HEK293 (cell line): ENCODE results near the gene MMUT.

Source experiments
- GLIS1 ChIP-seq: fragments of 450-650 bp; formaldehyde crosslinking; IDR thresholded peaks from 2 replicates; pipeline ENCODE4 v1.5.1; 2016; ENCODE audit warnings: missing biosample characterization, missing genetic modification characterization
- HOXC10 ChIP-seq: sonication (generic); formaldehyde crosslinking; IDR thresholded peaks from 2 replicates; pipeline ENCODE4 v1.8.1; 2023; ENCODE audit warnings: mild to moderate bottlenecking, missing genetic modification reagents
- KLF16 ChIP-seq: fragments of 450-650 bp; formaldehyde crosslinking; IDR thresholded peaks from 2 replicates; pipeline ENCODE4 v1.5.1; 2017; ENCODE audit warnings: missing biosample characterization, missing genetic modification characterization
- KLF9 ChIP-seq: fragments of 450-650 bp; formaldehyde crosslinking; IDR thresholded peaks from 2 replicates; pipeline ENCODE4 v1.5.1; 2016; ENCODE audit warnings: missing biosample characterization, missing genetic modification characterization, low read depth
- SP3 ChIP-seq: fragments of 450-650 bp; formaldehyde crosslinking; IDR thresholded peaks from 2 replicates; pipeline ENCODE4 v1.5.1; 2016; ENCODE audit warnings: missing biosample characterization, missing genetic modification characterization
- ZBTB21 ChIP-seq: fragments of 450-650 bp; formaldehyde crosslinking; IDR thresholded peaks from 2 replicates; pipeline ENCODE4 v1.5.1; 2017; ENCODE audit warnings: missing biosample characterization, missing genetic modification characterization
- ZBTB8A ChIP-seq: fragments of 450-650 bp; formaldehyde crosslinking; IDR thresholded peaks from 2 replicates; pipeline ENCODE4 v1.5.1; 2016; ENCODE audit warnings: missing biosample characterization, missing genetic modification characterization
- ZEB2 ChIP-seq: fragments of 450-650 bp; formaldehyde crosslinking; IDR thresholded peaks from 2 replicates; pipeline ENCODE4 v1.5.1; 2016; ENCODE audit warnings: missing biosample characterization, missing genetic modification characterization
- ZNF2 ChIP-seq: fragments of 450-650 bp; formaldehyde crosslinking; IDR thresholded peaks from 2 replicates; pipeline ENCODE4 v1.5.1; 2016; ENCODE audit warnings: missing biosample characterization, missing genetic modification characterization
- ZNF350 ChIP-seq: fragments of 450-650 bp; formaldehyde crosslinking; IDR thresholded peaks from 2 replicates; pipeline ENCODE4 v1.5.0; 2017; ENCODE audit warnings: missing biosample characterization, mild to moderate bottlenecking, missing genetic modification characterization
- ZNF366 ChIP-seq: fragments of 450-650 bp; formaldehyde crosslinking; conservative IDR thresholded peaks from 2 replicates; pipeline ENCODE4 v1.5.1; 2016; ENCODE audit warnings: missing biosample characterization, missing genetic modification characterization
- ZNF561 ChIP-seq: fragments of 450-650 bp; IDR thresholded peaks from 2 replicates; pipeline ENCODE4 v1.5.1; 2018; ENCODE audit warnings: missing biosample characterization, missing genetic modification characterization, borderline replicate concordance
- ZNF600 ChIP-seq: fragments of 450-650 bp; formaldehyde crosslinking; IDR thresholded peaks from 2 replicates; pipeline ENCODE4 v1.5.1; 2016; ENCODE audit warnings: missing biosample characterization, missing genetic modification characterization
- ZNF837 ChIP-seq: fragments of 450-650 bp; formaldehyde crosslinking; IDR thresholded peaks from 2 replicates; pipeline ENCODE4 v1.5.1; 2016; ENCODE audit warnings: missing biosample characterization, missing genetic modification characterization
- ZSCAN16 ChIP-seq: fragments of 450-650 bp; formaldehyde crosslinking; IDR thresholded peaks from 2 replicates; pipeline ENCODE4 v1.5.1; 2016; ENCODE audit warnings: missing biosample characterization, missing genetic modification characterization
- TF ChIP-seq, protein P1 (sequence below): fragments of 450-650 bp; formaldehyde crosslinking; IDR thresholded peaks from 2 replicates; pipeline ENCODE4 v1.5.1; 2016; ENCODE audit warnings: missing biosample characterization, missing genetic modification characterization, low read depth
- TF ChIP-seq, protein P2 (sequence below): fragments of 450-650 bp; formaldehyde crosslinking; IDR thresholded peaks from 2 replicates; pipeline ENCODE4 v1.5.1; 2016; ENCODE audit warnings: missing biosample characterization, missing genetic modification characterization
- TF ChIP-seq, protein P3 (sequence below): fragments of 450-650 bp; formaldehyde crosslinking; IDR thresholded peaks from 2 replicates; pipeline ENCODE4 v1.5.1; 2016; ENCODE audit warnings: missing biosample characterization, missing genetic modification characterization
- TF ChIP-seq, protein P4 (sequence below): fragments of 450-650 bp; formaldehyde crosslinking; IDR thresholded peaks from 2 replicates; pipeline ENCODE4 v1.5.1; 2016; ENCODE audit warnings: missing biosample characterization, missing genetic modification characterization
- TF ChIP-seq, protein P5 (sequence below): fragments of 450-650 bp; formaldehyde crosslinking; IDR thresholded peaks from 2 replicates; pipeline ENCODE4 v1.5.1; 2016; ENCODE audit warnings: missing biosample characterization, missing genetic modification characterization
- TF ChIP-seq, protein P6 (sequence below): fragments of 450-650 bp; formaldehyde crosslinking; optimal IDR thresholded peaks from 2 replicates; pipeline ENCODE3; 2016; ENCODE audit warnings: missing biosample characterization, mild to moderate bottlenecking, missing genetic modification characterization
- TF ChIP-seq, protein P7 (sequence below): fragments of 450-650 bp; formaldehyde crosslinking; conservative IDR thresholded peaks from 2 replicates; pipeline ENCODE4 v1.5.1; 2016; ENCODE audit warnings: low read depth, missing biosample characterization, missing genetic modification characterization

The MMUT gene

DNA sequence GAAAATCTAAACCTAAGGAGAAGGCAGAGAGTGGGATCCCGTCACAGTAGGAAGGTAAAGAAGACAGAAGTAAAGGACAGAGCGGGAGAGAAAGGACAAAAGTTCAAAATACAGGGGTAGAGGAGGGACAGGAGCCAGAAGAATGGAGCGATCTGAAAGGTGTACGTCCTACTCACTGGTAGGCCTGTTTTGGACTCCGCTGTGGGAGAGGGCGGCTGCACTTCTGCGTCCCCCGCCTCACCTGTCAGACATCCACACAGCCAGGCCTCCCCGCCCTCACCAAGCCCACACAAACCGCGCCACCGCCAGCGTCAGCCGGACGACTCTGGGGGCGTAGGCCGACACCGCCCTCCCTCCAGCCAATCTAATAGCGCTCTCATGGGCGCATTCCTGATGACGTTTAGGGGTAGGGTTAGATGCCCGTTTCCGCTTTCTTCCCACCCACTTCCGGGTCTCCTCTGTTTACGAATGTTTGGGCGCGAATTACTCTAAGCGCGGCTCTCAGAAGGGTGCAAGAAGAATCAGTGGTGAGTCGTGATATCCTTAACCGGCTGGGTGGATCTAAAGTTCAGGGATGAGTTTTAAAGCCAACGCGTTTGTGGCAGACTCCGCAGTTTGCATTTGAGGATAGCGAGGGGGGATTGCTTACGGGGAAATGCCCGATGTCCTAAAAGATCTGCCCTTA is at the start of gene MMUT, which contains the start of gene CENPQ (continued):
- TF ChIP-seq, protein P1, sequence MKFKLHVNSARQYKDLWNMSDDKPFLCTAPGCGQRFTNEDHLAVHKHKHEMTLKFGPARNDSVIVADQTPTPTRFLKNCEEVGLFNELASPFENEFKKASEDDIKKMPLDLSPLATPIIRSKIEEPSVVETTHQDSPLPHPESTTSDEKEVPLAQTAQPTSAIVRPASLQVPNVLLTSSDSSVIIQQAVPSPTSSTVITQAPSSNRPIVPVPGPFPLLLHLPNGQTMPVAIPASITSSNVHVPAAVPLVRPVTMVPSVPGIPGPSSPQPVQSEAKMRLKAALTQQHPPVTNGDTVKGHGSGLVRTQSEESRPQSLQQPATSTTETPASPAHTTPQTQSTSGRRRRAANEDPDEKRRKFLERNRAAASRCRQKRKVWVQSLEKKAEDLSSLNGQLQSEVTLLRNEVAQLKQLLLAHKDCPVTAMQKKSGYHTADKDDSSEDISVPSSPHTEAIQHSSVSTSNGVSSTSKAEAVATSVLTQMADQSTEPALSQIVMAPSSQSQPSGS, result no peak
- peak; percentile 33; the same call in 1 of the 2 replicates for TF ChIP-seq ZBTB8A (tag by site-specific recombination)
- peak; percentile 82 for TF ChIP-seq ZNF600
- TF ChIP-seq HOXC10 (CRISPR knock-in tag), result peak; percentile 69; the same call in 1 of the 2 replicates
- TF ChIP-seq, protein P2, sequence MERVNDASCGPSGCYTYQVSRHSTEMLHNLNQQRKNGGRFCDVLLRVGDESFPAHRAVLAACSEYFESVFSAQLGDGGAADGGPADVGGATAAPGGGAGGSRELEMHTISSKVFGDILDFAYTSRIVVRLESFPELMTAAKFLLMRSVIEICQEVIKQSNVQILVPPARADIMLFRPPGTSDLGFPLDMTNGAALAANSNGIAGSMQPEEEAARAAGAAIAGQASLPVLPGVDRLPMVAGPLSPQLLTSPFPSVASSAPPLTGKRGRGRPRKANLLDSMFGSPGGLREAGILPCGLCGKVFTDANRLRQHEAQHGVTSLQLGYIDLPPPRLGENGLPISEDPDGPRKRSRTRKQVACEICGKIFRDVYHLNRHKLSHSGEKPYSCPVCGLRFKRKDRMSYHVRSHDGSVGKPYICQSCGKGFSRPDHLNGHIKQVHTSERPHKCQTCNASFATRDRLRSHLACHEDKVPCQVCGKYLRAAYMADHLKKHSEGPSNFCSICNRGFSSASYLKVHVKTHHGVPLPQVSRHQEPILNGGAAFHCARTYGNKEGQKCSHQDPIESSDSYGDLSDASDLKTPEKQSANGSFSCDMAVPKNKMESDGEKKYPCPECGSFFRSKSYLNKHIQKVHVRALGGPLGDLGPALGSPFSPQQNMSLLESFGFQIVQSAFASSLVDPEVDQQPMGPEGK, result peak; percentile 94
- peak; percentile 80 for TF ChIP-seq ZBTB21 (tag by site-specific recombination)
- no peak for TF ChIP-seq ZSCAN16 (tag by site-specific recombination)
- TF ChIP-seq ZEB2 (tag by site-specific recombination), result peak; percentile 50; the same call in 1 of the 2 replicates
- TF ChIP-seq ZNF2 (tag by site-specific recombination), result peak; percentile 12; the same call in 1 of the 2 replicates
- TF ChIP-seq, protein P3, sequence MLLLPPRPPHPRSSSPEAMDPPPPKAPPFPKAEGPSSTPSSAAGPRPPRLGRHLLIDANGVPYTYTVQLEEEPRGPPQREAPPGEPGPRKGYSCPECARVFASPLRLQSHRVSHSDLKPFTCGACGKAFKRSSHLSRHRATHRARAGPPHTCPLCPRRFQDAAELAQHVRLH (tag by site-specific recombination), result peak; percentile 99
- TF ChIP-seq KLF9 (tag by site-specific recombination), result peak; percentile 95
- TF ChIP-seq, protein P4, sequence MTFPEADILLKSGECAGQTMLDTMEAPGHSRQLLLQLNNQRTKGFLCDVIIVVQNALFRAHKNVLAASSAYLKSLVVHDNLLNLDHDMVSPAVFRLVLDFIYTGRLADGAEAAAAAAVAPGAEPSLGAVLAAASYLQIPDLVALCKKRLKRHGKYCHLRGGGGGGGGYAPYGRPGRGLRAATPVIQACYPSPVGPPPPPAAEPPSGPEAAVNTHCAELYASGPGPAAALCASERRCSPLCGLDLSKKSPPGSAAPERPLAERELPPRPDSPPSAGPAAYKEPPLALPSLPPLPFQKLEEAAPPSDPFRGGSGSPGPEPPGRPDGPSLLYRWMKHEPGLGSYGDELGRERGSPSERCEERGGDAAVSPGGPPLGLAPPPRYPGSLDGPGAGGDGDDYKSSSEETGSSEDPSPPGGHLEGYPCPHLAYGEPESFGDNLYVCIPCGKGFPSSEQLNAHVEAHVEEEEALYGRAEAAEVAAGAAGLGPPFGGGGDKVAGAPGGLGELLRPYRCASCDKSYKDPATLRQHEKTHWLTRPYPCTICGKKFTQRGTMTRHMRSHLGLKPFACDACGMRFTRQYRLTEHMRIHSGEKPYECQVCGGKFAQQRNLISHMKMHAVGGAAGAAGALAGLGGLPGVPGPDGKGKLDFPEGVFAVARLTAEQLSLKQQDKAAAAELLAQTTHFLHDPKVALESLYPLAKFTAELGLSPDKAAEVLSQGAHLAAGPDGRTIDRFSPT, result peak; percentile 88
- TF ChIP-seq SP3 (tag by site-specific recombination), result peak; percentile 97
- TF ChIP-seq, protein P5, sequence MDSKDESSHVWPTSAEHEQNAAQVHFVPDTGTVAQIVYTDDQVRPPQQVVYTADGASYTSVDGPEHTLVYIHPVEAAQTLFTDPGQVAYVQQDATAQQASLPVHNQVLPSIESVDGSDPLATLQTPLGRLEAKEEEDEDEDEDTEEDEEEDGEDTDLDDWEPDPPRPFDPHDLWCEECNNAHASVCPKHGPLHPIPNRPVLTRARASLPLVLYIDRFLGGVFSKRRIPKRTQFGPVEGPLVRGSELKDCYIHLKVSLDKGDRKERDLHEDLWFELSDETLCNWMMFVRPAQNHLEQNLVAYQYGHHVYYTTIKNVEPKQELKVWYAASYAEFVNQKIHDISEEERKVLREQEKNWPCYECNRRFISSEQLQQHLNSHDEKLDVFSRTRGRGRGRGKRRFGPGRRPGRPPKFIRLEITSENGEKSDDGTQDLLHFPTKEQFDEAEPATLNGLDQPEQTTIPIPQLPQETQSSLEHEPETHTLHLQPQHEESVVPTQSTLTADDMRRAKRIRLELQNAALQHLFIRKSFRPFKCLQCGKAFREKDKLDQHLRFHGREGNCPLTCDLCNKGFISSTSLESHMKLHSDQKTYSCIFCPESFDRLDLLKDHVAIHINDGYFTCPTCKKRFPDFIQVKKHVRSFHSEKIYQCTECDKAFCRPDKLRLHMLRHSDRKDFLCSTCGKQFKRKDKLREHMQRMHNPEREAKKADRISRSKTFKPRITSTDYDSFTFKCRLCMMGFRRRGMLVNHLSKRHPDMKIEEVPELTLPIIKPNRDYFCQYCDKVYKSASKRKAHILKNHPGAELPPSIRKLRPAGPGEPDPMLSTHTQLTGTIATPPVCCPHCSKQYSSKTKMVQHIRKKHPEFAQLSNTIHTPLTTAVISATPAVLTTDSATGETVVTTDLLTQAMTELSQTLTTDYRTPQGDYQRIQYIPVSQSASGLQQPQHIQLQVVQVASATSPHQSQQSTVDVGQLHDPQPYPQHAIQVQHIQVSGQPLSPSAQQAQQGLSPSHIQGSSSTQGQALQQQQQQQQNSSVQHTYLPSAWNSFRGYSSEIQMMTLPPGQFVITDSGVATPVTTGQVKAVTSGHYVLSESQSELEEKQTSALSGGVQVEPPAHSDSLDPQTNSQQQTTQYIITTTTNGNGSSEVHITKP (tag by site-specific recombination), result peak; percentile 78
- TF ChIP-seq, protein P6, sequence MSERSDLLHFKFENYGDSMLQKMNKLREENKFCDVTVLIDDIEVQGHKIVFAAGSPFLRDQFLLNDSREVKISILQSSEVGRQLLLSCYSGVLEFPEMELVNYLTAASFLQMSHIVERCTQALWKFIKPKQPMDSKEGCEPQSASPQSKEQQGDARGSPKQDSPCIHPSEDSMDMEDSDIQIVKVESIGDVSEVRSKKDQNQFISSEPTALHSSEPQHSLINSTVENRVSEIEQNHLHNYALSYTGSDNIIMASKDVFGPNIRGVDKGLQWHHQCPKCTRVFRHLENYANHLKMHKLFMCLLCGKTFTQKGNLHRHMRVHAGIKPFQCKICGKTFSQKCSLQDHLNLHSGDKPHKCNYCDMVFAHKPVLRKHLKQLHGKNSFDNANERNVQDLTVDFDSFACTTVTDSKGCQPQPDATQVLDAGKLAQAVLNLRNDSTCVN (tag by site-specific recombination), result peak; percentile 46
- TF ChIP-seq ZNF366, result peak; percentile 55; the same call in 1 of the 2 replicates
- peak; percentile 54 for TF ChIP-seq GLIS1 (tag by site-specific recombination)
- peak; percentile 25; the same call in 1 of the 2 replicates for TF ChIP-seq ZNF561 (tag by site-specific recombination)
- TF ChIP-seq, protein P7, sequence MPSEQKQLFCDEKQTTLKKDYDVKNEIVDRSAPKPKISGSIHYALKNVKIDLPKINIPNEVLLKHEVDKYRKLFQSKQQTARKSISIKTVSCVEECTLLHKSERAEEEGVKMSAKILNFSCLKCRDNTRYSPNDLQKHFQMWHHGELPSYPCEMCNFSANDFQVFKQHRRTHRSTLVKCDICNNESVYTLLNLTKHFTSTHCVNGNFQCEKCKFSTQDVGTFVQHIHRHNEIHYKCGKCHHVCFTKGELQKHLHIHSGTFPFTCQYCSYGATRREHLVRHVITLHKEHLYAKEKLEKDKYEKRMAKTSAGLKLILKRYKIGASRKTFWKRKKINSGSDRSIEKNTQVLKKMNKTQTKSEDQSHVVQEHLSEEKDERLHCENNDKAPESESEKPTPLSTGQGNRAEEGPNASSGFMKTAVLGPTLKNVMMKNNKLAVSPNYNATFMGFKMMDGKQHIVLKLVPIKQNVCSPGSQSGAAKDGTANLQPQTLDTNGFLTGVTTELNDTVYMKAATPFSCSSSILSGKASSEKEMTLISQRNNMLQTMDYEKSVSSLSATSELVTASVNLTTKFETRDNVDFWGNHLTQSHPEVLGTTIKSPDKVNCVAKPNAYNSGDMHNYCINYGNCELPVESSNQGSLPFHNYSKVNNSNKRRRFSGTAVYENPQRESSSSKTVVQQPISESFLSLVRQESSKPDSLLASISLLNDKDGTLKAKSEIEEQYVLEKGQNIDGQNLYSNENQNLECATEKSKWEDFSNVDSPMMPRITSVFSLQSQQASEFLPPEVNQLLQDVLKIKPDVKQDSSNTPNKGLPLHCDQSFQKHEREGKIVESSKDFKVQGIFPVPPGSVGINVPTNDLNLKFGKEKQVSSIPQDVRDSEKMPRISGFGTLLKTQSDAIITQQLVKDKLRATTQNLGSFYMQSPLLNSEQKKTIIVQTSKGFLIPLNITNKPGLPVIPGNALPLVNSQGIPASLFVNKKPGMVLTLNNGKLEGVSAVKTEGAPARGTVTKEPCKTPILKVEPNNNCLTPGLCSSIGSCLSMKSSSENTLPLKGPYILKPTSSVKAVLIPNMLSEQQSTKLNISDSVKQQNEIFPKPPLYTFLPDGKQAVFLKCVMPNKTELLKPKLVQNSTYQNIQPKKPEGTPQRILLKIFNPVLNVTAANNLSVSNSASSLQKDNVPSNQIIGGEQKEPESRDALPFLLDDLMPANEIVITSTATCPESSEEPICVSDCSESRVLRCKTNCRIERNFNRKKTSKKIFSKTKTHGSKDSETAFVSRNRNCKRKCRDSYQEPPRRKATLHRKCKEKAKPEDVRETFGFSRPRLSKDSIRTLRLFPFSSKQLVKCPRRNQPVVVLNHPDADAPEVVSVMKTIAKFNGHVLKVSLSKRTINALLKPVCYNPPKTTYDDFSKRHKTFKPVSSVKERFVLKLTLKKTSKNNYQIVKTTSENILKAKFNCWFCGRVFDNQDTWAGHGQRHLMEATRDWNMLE (tag by site-specific recombination), result peak; percentile 97
- TF ChIP-seq ZNF350 (tag by site-specific recombination), result no peak
- 0 out of 2 replicates have a peak, but pooled peaks have one; percentile 22 for TF ChIP-seq ZNF837 (tag by site-specific recombination)
- peak; percentile 96 for TF ChIP-seq KLF16 (tag by site-specific recombination)
